ENCODE measurements around the gene CDC25A. TPM values are rescaled to one million over a fixed set of nuclear protein-coding genes. Genes with fewer than 3 reads are reported as not detected.

The CDC25A gene
- total and polyA plus RNA-seq, 2 of the 8 experiments (the other 6 are each of a cell fraction or from before 2014, with no cell fraction given): 20.7 to 62.1 TPM

DNA sequence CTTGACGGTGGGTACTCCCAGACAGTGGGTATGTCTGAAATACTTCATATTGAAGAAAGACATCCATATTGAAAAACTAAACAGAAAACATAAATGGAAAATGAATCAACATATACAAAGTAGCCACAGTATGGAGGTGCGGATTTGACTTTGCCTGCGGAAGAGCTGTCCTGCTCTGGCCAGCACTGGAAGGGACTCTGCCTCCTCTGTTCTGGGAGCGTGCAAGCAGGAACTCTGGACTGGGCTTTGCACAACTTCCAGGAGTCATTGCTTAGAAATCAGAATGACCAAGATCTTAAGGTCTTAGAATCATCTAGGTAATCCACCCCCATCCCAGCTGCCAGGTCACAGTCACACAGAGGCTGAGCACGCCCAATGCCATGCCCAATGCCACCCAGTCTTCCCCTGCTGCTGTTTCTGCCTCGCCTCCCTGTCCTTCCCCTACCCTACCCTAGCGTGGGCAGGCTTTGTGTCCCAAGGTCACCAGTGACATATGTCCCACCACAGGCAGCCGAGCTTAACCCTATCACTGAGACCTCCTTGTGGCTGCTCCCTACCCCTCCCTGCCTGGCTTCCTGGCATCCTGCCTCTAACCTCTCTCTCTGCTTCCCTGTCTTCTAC lies 36.3 kb downstream of the CDC25A start (continued):
- TF ChIP-seq, protein P1, sequence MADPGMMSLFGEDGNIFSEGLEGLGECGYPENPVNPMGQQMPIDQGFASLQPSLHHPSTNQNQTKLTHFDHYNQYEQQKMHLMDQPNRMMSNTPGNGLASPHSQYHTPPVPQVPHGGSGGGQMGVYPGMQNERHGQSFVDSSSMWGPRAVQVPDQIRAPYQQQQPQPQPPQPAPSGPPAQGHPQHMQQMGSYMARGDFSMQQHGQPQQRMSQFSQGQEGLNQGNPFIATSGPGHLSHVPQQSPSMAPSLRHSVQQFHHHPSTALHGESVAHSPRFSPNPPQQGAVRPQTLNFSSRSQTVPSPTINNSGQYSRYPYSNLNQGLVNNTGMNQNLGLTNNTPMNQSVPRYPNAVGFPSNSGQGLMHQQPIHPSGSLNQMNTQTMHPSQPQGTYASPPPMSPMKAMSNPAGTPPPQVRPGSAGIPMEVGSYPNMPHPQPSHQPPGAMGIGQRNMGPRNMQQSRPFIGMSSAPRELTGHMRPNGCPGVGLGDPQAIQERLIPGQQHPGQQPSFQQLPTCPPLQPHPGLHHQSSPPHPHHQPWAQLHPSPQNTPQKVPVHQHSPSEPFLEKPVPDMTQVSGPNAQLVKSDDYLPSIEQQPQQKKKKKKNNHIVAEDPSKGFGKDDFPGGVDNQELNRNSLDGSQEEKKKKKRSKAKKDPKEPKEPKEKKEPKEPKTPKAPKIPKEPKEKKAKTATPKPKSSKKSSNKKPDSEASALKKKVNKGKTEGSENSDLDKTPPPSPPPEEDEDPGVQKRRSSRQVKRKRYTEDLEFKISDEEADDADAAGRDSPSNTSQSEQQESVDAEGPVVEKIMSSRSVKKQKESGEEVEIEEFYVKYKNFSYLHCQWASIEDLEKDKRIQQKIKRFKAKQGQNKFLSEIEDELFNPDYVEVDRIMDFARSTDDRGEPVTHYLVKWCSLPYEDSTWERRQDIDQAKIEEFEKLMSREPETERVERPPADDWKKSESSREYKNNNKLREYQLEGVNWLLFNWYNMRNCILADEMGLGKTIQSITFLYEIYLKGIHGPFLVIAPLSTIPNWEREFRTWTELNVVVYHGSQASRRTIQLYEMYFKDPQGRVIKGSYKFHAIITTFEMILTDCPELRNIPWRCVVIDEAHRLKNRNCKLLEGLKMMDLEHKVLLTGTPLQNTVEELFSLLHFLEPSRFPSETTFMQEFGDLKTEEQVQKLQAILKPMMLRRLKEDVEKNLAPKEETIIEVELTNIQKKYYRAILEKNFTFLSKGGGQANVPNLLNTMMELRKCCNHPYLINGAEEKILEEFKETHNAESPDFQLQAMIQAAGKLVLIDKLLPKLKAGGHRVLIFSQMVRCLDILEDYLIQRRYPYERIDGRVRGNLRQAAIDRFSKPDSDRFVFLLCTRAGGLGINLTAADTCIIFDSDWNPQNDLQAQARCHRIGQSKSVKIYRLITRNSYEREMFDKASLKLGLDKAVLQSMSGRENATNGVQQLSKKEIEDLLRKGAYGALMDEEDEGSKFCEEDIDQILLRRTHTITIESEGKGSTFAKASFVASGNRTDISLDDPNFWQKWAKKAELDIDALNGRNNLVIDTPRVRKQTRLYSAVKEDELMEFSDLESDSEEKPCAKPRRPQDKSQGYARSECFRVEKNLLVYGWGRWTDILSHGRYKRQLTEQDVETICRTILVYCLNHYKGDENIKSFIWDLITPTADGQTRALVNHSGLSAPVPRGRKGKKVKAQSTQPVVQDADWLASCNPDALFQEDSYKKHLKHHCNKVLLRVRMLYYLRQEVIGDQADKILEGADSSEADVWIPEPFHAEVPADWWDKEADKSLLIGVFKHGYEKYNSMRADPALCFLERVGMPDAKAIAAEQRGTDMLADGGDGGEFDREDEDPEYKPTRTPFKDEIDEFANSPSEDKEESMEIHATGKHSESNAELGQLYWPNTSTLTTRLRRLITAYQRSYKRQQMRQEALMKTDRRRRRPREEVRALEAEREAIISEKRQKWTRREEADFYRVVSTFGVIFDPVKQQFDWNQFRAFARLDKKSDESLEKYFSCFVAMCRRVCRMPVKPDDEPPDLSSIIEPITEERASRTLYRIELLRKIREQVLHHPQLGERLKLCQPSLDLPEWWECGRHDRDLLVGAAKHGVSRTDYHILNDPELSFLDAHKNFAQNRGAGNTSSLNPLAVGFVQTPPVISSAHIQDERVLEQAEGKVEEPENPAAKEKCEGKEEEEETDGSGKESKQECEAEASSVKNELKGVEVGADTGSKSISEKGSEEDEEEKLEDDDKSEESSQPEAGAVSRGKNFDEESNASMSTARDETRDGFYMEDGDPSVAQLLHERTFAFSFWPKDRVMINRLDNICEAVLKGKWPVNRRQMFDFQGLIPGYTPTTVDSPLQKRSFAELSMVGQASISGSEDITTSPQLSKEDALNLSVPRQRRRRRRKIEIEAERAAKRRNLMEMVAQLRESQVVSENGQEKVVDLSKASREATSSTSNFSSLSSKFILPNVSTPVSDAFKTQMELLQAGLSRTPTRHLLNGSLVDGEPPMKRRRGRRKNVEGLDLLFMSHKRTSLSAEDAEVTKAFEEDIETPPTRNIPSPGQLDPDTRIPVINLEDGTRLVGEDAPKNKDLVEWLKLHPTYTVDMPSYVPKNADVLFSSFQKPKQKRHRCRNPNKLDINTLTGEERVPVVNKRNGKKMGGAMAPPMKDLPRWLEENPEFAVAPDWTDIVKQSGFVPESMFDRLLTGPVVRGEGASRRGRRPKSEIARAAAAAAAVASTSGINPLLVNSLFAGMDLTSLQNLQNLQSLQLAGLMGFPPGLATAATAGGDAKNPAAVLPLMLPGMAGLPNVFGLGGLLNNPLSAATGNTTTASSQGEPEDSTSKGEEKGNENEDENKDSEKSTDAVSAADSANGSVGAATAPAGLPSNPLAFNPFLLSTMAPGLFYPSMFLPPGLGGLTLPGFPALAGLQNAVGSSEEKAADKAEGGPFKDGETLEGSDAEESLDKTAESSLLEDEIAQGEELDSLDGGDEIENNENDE (IDR thresholded peaks at IDR 0.05; ENCODE audit: insufficient replicate concordance, low read length): no peak
- TF ChIP-seq, protein P2, sequence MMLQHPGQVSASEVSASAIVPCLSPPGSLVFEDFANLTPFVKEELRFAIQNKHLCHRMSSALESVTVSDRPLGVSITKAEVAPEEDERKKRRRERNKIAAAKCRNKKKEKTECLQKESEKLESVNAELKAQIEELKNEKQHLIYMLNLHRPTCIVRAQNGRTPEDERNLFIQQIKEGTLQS (IDR thresholded peaks at IDR 0.05; ENCODE audit: insufficient read depth, low read depth, low read length): no peak
- no peak for TF ChIP-seq SP1 (IDR thresholded peaks at IDR 0.05; ENCODE audit: low read depth, low read length)
- TF ChIP-seq SAP30 (IDR thresholded peaks at IDR 0.05; ENCODE audit: insufficient read depth, insufficient replicate concordance, low read length): no peak
- TF ChIP-seq CREB1 (IDR thresholded peaks at IDR 0.05): no peak
- TF ChIP-seq PHF8 (conservative IDR thresholded peaks at IDR 0.05; ENCODE audit: low read depth, low read length): no peak
- no peak for TF ChIP-seq CBX8 (IDR thresholded peaks at IDR 0.05; ENCODE audit: borderline replicate concordance, low read depth, low read length)
- TF ChIP-seq BRCA1 (IDR thresholded peaks at IDR 0.05; ENCODE audit: low read depth, low read length): no peak
- TF ChIP-seq SRF (IDR thresholded peaks at IDR 0.05; ENCODE audit: low read depth, low read length): no peak
- TF ChIP-seq TAF7 (optimal IDR thresholded peaks at IDR 0.05; ENCODE audit: borderline replicate concordance, low read depth, low read length): no peak
- TF ChIP-seq SIRT6 (IDR thresholded peaks at IDR 0.05; ENCODE audit: low read length): no peak

Data from H1 (cell line).